ENCODE data around the gene NSD1. TPM values are rescaled to one million over a fixed set of nuclear protein-coding genes. Genes with fewer than 3 reads are reported as not detected.

The NSD1 gene
- polyA plus RNA-seq, 1 donor (not counting 4 experiments of a cell fraction or from before 2014, with no cell fraction given): 13.6 TPM

DNA sequence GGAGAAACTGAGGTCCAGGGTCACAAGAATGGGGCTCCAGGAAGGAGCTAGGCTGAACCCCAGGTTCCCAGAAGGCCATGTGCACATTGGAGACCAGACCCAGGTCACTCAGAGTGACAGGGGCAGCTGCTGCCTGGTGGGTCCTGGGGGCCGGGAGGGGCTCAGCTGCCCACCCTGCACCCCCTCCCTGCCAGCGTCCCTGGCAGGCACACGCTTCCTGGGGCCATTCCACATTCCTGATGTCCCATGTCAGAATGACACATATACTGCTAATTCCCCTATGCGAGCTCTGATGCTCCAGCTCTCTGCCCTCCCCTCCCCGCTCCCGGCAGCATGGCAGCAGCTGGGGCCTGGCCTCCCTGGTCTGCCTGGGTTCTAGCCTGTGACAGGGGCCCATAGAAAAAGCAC is 32.9 kb upstream of the NSD1 start:
- no peak overlapping the region for H3K27ac ChIP-seq (ENCODE audit: control insufficient read depth, insufficient read depth, low read length)
- no peak overlapping the region for H3K4me2 ChIP-seq (ENCODE audit: control insufficient read depth, extremely low read depth, insufficient read depth, low read depth, low read length)
- no peak overlapping the region for H3K9ac ChIP-seq (ENCODE audit: control insufficient read depth, extremely low read depth, insufficient read depth, low read length)
- no peaks in the 10 kb centered on the region for H3K9me3 ChIP-seq (ENCODE audit: control insufficient read depth, low read depth, low read length)
- no peak overlapping the region for H2AFZ ChIP-seq (ENCODE audit: control insufficient read depth, low read length)
- dilution Hi-C loops (cut with MboI; ENCODE audit: extremely low pct_ligation_motif_present, low sequenced_read_pairs): no loop called here
- no peak for TF ChIP-seq EZH2 (IDR thresholded peaks at IDR 0.05; ENCODE audit: low read length)
- no peak for TF ChIP-seq CTCF (optimal IDR thresholded peaks at IDR 0.05 in 1 of 3, IDR thresholded peaks at IDR 0.05 in 1 of 3, conservative IDR thresholded peaks at IDR 0.05 in 1 of 3; ENCODE audit: extremely low read depth in 1 of 3, insufficient read depth in 2 of 3, low read length in 3 of 3)
- H3K4me1 ChIP-seq (ENCODE audit: control insufficient read depth, extremely low read depth, insufficient read depth, low read length): no peaks in the 10 kb centered on the region
- no peak overlapping the region for H3K4me3 ChIP-seq (ENCODE audit: control insufficient read depth in 2 of 3, extremely low read depth in 1 of 3, insufficient read depth in 2 of 3, low read depth in 1 of 3, low read length in 3 of 3)
- no peaks in the 10 kb centered on the region for H3K79me2 ChIP-seq (ENCODE audit: control insufficient read depth, insufficient read depth, low read length)
- no peaks in the 10 kb centered on the region for H3K9me1 ChIP-seq (ENCODE audit: control insufficient read depth, extremely low read depth, insufficient read depth, low read length)
- DNase-seq (ENCODE audit: low read depth, low spot score) (no peak), FAIRE-seq (no peak)
- no peaks in the 10 kb centered on the region for H4K20me1 ChIP-seq (ENCODE audit: control insufficient read depth, extremely low read depth, insufficient read depth, low read length)
- H3K36me3 ChIP-seq (ENCODE audit: control insufficient read depth in 2 of 2, extremely low read depth in 1 of 2, insufficient read depth in 2 of 2, low read length in 2 of 2): no peaks in the 10 kb centered on the region
- peaks cover 4% of the 10 kb centered on the region for H3K27me3 ChIP-seq (ENCODE audit: control insufficient read depth, extremely low read depth, insufficient read depth, low read length)

DNA sequence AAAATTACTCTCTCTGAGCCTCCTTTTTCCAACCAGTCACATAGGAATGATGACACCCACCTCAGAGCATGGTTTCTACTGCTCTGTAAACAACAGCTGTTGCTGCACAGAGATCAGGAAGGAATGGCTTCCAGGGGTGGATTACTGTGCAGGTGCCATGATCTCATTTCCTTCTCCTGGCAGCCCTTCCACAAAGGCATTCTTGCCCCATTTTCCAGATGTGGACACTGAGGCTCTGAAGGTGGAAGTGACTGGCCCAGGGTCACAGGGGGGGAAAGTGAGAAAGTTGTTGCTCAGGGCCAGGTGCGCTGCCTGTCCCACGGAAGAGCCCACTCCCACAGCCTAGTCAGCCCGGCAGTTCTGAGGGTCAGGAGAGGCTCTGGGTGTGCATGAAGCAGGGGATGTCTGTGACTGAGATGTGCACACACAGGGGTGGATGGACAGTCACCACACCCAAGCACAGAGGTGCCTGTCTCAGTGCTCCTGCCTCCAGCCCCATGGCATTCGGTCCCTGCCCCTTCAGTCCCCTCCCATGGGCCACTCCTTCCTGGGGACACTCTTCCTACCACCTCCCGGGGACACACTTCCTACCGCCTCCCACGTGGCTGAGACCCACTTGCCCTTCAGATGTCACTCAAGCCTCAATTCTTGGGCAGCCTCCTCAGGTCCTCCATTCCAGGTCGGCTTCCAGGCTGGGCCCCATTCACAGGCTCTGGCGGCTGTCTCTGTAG is 29.9 kb upstream of the NSD1 start:
- no peaks in the 10 kb centered on the region for H3K36me3 ChIP-seq (ENCODE audit: control insufficient read depth in 2 of 2, extremely low read depth in 1 of 2, insufficient read depth in 2 of 2, low read length in 2 of 2)
- no peak overlapping the region for H3K9ac ChIP-seq (ENCODE audit: control insufficient read depth, extremely low read depth, insufficient read depth, low read length)
- no peaks in the 10 kb centered on the region for H4K20me1 ChIP-seq (ENCODE audit: control insufficient read depth, extremely low read depth, insufficient read depth, low read length)
- dilution Hi-C loops (cut with MboI; ENCODE audit: extremely low pct_ligation_motif_present, low sequenced_read_pairs): no loop called here
- TF ChIP-seq CTCF (optimal IDR thresholded peaks at IDR 0.05 in 1 of 3, IDR thresholded peaks at IDR 0.05 in 1 of 3, conservative IDR thresholded peaks at IDR 0.05 in 1 of 3; ENCODE audit: extremely low read depth in 1 of 3, insufficient read depth in 2 of 3, low read length in 3 of 3): no peak
- no peak for TF ChIP-seq EZH2 (IDR thresholded peaks at IDR 0.05; ENCODE audit: low read length)
- H3K4me3 ChIP-seq (ENCODE audit: control insufficient read depth in 2 of 3, extremely low read depth in 1 of 3, insufficient read depth in 2 of 3, low read depth in 1 of 3, low read length in 3 of 3): no peak overlapping the region
- DNase-seq (ENCODE audit: low read depth, low spot score): no peak
- H3K4me1 ChIP-seq (ENCODE audit: control insufficient read depth, extremely low read depth, insufficient read depth, low read length): no peaks in the 10 kb centered on the region
- H3K27me3 ChIP-seq (ENCODE audit: control insufficient read depth, extremely low read depth, insufficient read depth, low read length): peaks cover 7% of the 10 kb centered on the region
- no peak overlapping the region for H3K4me2 ChIP-seq (ENCODE audit: control insufficient read depth, extremely low read depth, insufficient read depth, low read depth, low read length)
- no peak overlapping the region for H2AFZ ChIP-seq (ENCODE audit: control insufficient read depth, low read length)
- no peaks in the 10 kb centered on the region for H3K79me2 ChIP-seq (ENCODE audit: control insufficient read depth, insufficient read depth, low read length)
- no peaks in the 10 kb centered on the region for H3K9me1 ChIP-seq (ENCODE audit: control insufficient read depth, extremely low read depth, insufficient read depth, low read length)
- no peak overlapping the region for H3K27ac ChIP-seq (ENCODE audit: control insufficient read depth, insufficient read depth, low read length)
- no peaks in the 10 kb centered on the region for H3K9me3 ChIP-seq (ENCODE audit: control insufficient read depth, low read depth, low read length)
- FAIRE-seq: no peak

All from keratinocyte (primary cell).